SU-DHL-6 (cell line): ENCODE data around the gene RALGPS1.

ENCODE experiments used
- H2AFZ ChIP-seq: fragments of 200-600 bp; sonication (generic); 2 replicates; pipeline ENCODE4 v1.6.1; 2014; ENCODE audit warnings: low read depth, mild to moderate bottlenecking, moderate library complexity, mixed read lengths, antibody characterized with exemption, low read length; ENCODE audit not compliant: severe bottlenecking
- H3F3A ChIP-seq: fragments of 200-600 bp; shearing (Covaris generic); 2 replicates; pipeline ENCODE4 v1.6.0; 2016; ENCODE audit warnings: antibody characterized with exemption, mild to moderate bottlenecking; ENCODE audit not compliant: insufficient read depth
- H3K27ac ChIP-seq: fragments of 200-600 bp; sonication (generic); 2 replicates; pipeline ENCODE4 v1.5.1; 2016; ENCODE audit warnings: low read depth, mild to moderate bottlenecking, low read length, moderate library complexity, mixed read lengths
- H3K27me3 ChIP-seq: fragments of 200-600 bp; sonication (generic), shearing (Covaris generic); 2 replicates; pipeline ENCODE4 v1.6.0; 2014; ENCODE audit warnings: mild to moderate bottlenecking, low read length
- H3K36me3 ChIP-seq: fragments of 200-600 bp; sonication (generic); 2 replicates; pipeline ENCODE4 v1.6.1; 2014; ENCODE audit warnings: mild to moderate bottlenecking, low read length, mixed read lengths
- H3K4me2 ChIP-seq: fragments of 300-600, 200-600 bp; shearing (Covaris generic), sonication (generic); 2 replicates; pipeline ENCODE4 v1.6.0; 2014; ENCODE audit warnings: low read length, low read depth, mild to moderate bottlenecking; ENCODE audit not compliant: poor library complexity, severe bottlenecking
- H3K4me3 ChIP-seq: fragments of 200-600 bp; sonication (generic); 2 replicates; pipeline ENCODE4 v1.5.1; 2014; ENCODE audit warnings: antibody characterized with exemption, low read length, mild to moderate bottlenecking, mixed read lengths; ENCODE audit not compliant: insufficient read depth, poor library complexity, severe bottlenecking
- H3K79me2 ChIP-seq: fragments of 200-600 bp; sonication (generic); 2 replicates; pipeline ENCODE4 v1.6.1; 2014; ENCODE audit warnings: mild to moderate bottlenecking, low read length, moderate library complexity; ENCODE audit not compliant: insufficient read depth
- H3K9ac ChIP-seq: fragments of 200-600 bp; sonication (generic); 2 replicates; pipeline ENCODE4 v1.7.0; 2014; ENCODE audit warnings: mild to moderate bottlenecking, low read length
- H3K9me2 ChIP-seq: fragments of 200-600 bp; sonication (generic); replicated peaks from 2 replicates; pipeline ENCODE4 v1.6.1; 2014; ENCODE audit warnings: low read length; ENCODE audit not compliant: insufficient read depth
- H3K9me3 ChIP-seq: fragments of 200-600 bp; sonication (generic); 2 replicates; pipeline ENCODE4 v1.6.1; 2014; ENCODE audit warnings: low read length, mixed read lengths; ENCODE audit not compliant: insufficient read depth
- H4K20me1 ChIP-seq: fragments of 200-600 bp; sonication (generic); 2 replicates; pipeline ENCODE4 v1.6.1; 2014; ENCODE audit warnings: low read depth, mild to moderate bottlenecking, antibody characterized with exemption, low read length, moderate library complexity, mixed read lengths
- CTCF ChIP-seq: fragments of 200-600 bp; sonication (generic); IDR thresholded peaks from one replicate; pipeline ENCODE4 v1.5.1; 2017; ENCODE audit warnings: antibody characterized with exemption, mild to moderate bottlenecking, low read length, moderate library complexity; ENCODE audit not compliant: insufficient read depth, poor library complexity, severe bottlenecking
- EZH2phosphoT487 ChIP-seq: fragments of 200-600 bp; sonication (generic), shearing (Covaris generic); conservative IDR thresholded peaks from 2 replicates; pipeline ENCODE4 v1.6.1; 2018; ENCODE audit warnings: mild to moderate bottlenecking, antibody characterized with exemption, low read length, moderate library complexity, mixed read lengths

Gene RALGPS1

GRCh38 chr9:127185181-127185580 is 270.6 kb downstream of the RALGPS1 start:
- Histone ChIP-seq H3K9me2 (no peaks in the 10 kb centered on the region), H3F3A (no peaks in the 10 kb centered on the region), H3K79me2 (no peaks in the 10 kb centered on the region), H3K4me2 (no peak overlapping the region), H4K20me1 (no peaks in the 10 kb centered on the region), H3K27ac (no peak overlapping the region), H3K36me3 (no peaks in the 10 kb centered on the region), H2AFZ (no peak overlapping the region), H3K9ac (no peak overlapping the region), H3K4me3 (no peak overlapping the region), H3K27me3 (no peaks in the 10 kb centered on the region), H3K9me3 (no peaks in the 10 kb centered on the region)
- TF ChIP-seq EZH2phosphoT487 (no peak), CTCF (no peak)

GRCh38 chr9:127185931-127186781 is 271.6 kb downstream of the RALGPS1 start:
- Histone ChIP-seq H3K9ac (no peak overlapping the region), H3K9me3 (no peaks in the 10 kb centered on the region), H3K4me3 (no peak overlapping the region), H3K4me2 (no peak overlapping the region), H2AFZ (no peak overlapping the region), H3K27me3 (no peaks in the 10 kb centered on the region), H4K20me1 (no peaks in the 10 kb centered on the region), H3K36me3 (no peaks in the 10 kb centered on the region), H3K79me2 (no peaks in the 10 kb centered on the region), H3K27ac (no peak overlapping the region), H3F3A (no peaks in the 10 kb centered on the region), H3K9me2 (no peaks in the 10 kb centered on the region)
- TF ChIP-seq CTCF (no peak), EZH2phosphoT487 (no peak)

- H3K27me3 ChIP-seq = no peaks in the 10 kb centered on the region
- no peaks in the 10 kb centered on the region for H3K9me3 ChIP-seq
- no peaks in the 10 kb centered on the region for H3K79me2 ChIP-seq
- H3K9me2 ChIP-seq = no peaks in the 10 kb centered on the region
- TF ChIP-seq CTCF = no peak
- no peak for TF ChIP-seq EZH2phosphoT487
- no peak overlapping the region for H3K4me3 ChIP-seq
- H3K36me3 ChIP-seq = no peaks in the 10 kb centered on the region
- H2AFZ ChIP-seq = no peak overlapping the region
- no peaks in the 10 kb centered on the region for H3F3A ChIP-seq
- H4K20me1 ChIP-seq = no peaks in the 10 kb centered on the region
- no peak overlapping the region for H3K27ac ChIP-seq
- no peak overlapping the region for H3K9ac ChIP-seq
- no peak overlapping the region for H3K4me2 ChIP-seq
Measured at GRCh38 chr9:127186806-127187205, 272.2 kb downstream of the RALGPS1 start.
